HG03097 (cell line): ENCODE measurements around the gene STPG4.
"Not testable (repeated sequence)": the region's sequence is repeated elsewhere in the genome, so short reads cannot be mapped to it uniquely, and the experiment has no call there.

ENCODE experiments used
- ATAC-seq: cut with Tn5 transposase; IDR thresholded peaks from one replicate; pipeline ENCODE4 v1.9.1; 2021; ENCODE audit not compliant: unreplicated experiment, low FRiP score

Gene STPG4, protein sequence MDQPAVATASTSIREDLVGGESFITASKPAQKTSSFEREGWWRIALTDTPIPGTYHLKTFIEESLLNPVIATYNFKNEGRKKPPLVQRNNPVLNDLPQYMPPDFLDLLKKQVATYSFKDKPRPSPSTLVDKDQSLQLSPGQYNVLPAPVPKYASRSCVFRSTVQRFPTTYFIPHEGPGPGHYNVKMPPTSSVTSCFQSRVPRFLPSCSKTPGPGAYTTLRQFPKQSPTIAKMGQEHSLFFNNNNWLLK

GRCh38 chr2:47155091-47155876 lies at the start of gene STPG4:
Gene STPG4 (minus strand): TSS chr2:47155308. CDS start chr2:47155251, 57 bp downstream.
- no peak for ATAC-seq

- ATAC-seq = no peak
Measured at GRCh38 chr2:47204691-47205090, 49.6 kb upstream of the STPG4 start.

DNA sequence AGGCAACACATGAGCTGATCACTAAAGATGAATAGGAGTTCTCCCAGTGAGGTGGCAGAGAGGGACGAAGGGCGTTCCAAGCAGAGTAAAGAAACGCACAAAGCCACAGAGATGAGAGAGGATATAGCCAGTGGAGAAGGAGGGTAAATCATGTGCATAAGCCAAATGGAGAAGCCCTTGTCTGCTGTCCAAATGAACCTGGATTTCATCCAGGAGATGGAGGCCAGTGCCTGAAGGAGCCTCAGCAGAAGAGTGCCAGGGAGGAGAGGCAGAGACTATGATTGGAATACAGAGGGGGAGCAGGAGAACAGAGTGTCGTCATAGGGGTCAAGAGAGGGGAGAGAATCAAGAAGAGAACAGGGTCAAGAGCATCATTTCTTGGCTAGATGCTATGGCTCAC lies 48.9 kb upstream of the STPG4 start:
- no peak for ATAC-seq

DNA sequence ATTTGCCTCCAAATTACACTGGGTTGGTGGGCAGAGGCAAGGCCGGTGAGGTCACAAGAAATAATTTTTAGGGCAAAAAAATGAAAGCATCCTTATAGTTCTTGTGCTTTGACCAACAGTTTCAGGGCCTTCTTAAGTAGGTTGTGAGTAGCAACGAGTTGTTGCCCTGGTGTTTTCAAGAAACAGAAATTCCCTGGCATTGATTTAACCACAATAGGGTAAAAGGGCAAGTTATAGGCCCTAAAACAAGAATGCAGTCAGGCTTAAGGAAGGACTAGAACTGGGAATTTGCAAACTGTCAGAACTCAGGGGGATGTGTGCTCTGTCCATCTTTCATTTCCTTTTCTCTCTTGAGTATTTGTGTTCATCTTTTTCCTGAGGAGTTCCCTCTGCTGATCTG lies 46.1 kb upstream of the STPG4 start:
- ATAC-seq = no peak

GRCh38 chr2:47198985-47199451 lies 43.9 kb upstream of the STPG4 start:
- no peak for ATAC-seq

DNA sequence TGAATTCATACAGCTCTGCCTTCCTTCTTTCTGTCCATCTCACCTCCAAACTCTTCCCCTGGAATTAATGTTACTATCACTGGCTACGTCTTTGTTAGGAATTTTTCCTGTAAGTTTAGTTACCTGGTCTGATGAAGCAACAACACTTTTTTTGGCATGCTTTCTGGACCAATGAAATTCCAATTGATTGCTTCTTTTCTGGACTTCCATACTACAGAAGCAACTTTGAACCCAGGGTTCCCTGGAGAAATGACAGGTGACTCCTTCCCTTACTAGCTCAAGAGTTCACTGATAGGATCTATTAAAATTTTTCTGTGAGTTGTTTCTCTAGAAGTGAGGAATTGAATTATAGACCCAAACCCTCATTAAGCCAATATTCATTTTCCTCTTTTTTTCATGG lies 41.4 kb upstream of the STPG4 start:
- ATAC-seq = no peak

DNA sequence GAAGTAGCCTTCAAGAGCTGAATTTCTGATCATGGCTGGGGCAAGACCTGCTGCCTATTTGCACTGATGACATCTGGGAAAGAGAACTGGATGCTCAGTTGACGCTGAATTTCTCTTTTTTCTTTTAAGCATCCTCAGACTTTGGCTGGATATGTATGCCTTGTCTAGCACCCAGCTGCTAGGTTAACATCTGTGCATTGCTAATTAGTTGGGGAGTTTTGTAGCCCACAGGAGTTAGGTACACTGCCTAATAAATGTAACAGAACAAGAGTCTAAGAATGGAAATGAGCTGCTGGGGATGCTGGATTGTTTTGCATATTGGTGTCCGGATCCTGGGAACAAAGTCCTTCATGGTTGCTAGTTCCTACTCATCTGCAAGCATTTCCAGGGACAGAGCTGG lies 40.9 kb upstream of the STPG4 start:
- no peak for ATAC-seq

DNA sequence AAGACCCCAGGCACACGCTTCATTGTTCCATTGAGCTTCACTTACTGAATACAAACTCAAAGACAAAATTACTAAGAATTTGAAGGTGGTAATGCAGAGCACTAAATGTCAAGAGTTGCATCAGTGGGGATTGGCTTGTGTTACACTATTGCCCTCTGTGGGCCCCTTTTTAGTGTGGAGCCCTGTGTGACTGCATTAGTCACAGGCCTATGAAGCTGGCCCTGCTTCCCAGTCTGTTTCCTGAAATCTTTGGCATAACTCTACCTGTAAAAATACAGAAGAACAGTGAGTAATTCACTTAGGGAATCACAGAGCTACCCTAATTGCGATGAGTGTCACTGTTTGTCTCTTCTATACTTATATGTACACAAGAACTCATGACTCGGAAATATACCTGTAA lies 40.0 kb upstream of the STPG4 start:
- ATAC-seq = no peak

DNA sequence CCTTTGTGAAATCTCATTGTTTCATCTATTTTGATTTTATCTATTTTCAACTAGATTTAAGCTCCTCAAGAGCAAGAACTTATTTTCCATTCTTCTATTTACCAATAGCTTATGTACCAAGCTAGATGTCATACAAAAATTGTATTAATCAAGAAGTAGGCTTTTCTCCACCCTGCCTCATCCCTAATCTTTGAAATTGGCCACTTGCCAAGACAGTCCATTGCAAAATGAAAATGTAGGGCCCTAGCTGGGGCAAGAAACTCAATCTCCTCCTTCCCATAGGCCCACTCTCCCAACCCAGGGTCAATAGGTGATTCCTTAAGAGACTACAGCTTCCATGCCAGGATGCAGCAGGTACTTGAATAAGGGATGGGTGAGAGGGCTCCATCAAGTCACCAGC lies 39.3 kb upstream of the STPG4 start:
- ATAC-seq = no peak

DNA sequence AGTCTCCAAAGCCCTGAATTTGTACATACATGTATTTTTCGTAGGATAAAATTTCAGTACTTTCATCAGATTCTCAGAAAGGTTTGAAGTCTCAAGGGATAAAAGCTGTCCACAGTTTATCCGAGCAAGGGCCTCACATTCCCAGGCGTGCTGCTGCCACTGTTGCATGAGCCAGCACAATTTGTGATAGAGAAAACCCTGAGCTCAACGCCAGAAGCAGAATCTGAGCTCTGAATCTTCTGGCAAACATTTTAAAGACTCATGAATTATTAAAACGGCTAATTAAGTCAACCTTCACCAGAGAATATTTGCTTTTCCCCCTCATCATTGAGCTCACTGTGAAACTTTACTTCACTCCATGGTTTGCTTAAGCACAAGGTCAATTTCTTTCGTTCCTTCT lies 38.5 kb upstream of the STPG4 start:
- ATAC-seq = no peak

DNA sequence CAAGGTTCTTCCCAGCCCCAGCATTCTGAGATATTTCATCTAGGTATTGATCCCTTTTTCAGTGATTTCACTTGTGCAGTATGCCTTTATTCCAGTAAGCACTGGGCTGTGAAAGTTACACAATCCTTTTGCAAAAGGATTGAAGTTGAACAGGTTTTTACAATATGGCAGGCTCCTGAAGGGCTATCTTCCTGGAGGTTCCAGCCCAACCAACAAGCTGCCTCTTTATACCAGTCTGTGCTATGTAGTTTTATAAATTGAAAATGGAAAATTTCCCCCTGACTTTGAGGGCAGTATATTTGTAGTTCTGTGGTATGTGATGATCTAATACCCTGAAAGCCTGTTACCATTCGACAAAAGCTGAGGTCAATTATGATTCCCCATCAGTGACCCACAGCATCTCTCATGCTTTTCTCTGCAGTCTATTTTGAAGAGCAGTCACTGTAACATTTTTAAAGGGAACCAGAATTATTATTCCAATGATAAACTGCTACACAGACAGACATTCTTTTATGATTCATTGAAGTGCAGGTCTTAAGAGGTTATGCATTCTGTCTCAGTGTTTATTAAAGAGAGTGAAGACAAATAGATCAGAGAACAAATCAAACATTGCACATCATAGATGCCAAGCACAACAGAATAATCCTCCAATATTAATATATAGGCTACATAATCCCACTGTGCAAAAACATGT lies 35.2 kb upstream of the STPG4 start:
- ATAC-seq = no peak

DNA sequence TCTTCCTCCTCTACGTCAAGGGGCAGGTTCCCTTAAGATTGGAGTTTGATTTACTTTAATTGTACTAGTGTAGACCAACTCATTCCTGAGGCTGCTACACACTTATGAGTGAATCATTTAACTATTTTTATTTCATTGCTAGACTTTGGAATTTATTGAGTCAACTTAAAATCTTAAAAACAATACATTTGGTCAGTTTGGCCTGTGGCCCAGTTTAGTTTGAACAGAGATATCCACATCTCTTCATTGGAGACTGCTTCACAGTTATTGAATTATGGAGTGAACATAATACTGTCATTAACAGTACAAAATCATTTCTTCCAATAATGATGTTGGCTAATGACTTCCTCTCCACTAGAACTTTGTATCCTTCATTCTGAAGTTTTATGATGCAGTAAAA lies 34.5 kb upstream of the STPG4 start:
- no peak for ATAC-seq

DNA sequence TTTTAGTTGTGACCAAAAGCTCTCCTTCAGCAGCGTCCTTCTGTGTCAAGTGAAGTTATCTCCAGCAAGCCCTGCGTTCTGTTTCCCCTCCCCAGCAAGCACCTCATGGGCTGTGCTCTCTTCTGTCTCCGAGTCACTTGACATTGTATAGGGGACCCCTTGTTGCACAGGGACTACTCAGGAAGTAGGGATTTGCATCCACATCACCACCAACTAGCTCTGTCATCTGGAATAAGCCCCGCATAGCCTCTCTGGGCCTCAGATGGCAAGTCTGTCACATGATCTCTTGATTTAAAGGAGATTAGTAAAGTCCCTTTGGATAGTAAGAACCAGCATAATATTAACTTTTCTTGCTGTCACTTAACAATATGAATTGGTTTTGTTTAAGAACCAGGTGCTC lies 32.0 kb upstream of the STPG4 start:
- ATAC-seq = no peak

- ATAC-seq = no peak
Measured at GRCh38 chr2:47186351-47186750, 31.2 kb upstream of the STPG4 start.

DNA sequence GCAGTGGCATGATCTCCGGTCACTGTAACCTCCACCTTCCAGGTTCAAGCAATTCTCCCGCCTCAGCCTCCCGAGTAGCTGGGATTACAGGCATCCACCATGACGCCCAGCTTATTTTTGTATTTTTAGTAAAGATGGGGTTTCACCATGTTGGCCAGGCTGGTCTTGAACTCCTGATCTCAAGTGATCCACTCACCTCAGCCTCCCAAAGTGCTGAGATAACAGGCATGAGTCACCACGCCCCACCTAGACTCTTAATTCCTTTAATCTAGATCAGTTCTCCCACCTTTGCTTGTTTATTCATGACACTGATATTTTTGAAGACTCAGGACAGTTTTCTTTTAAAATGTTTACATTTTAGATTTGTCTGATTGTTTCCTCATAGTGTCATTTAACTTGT lies 30.0 kb upstream of the STPG4 start:
- not testable (repeated sequence) for ATAC-seq

GRCh38 chr2:47181176-47181575 lies 26.1 kb upstream of the STPG4 start:
- ATAC-seq = no peak

DNA sequence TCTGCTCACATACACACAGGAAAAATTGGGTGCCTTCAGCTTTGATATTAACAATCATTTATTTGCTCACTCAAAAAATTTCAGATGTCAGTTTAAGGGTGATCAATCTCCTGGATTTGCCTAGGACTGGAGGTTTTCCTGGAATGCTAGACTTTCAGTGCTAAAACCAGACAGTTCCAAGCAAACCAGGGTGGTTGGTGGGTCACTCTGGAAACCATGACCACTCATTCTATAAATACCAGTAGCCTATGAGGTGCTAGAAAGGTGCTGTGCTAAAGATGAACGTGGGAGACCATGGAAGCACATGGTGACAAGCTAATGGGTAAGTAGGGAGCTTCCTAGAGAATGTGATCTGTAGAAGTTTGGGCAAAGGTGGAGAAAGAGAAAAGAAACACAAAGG lies 25.4 kb upstream of the STPG4 start:
- ATAC-seq = no peak

DNA sequence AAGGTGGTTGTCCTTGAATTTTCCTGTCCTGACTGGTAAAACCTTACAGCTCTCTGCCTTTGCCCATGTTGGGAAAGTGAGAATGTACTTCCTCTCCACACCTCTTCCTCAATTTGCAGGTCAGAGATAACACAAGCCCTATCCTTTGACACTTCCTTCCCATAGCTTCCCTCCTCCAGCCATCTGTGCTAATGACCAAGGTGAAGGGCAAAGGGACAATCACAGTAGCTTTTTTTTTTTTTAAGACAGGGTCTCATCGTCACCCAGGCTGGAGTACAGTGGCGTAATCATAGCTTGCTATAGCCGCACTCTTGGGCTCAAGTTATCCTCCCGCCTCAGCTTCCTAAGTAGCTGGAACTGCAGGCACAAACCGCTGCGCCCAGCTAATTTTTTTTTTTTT lies 24.3 kb upstream of the STPG4 start:
- ATAC-seq = no peak

- no peak for ATAC-seq
Measured at GRCh38 chr2:47178341-47178740, 23.2 kb upstream of the STPG4 start.

DNA sequence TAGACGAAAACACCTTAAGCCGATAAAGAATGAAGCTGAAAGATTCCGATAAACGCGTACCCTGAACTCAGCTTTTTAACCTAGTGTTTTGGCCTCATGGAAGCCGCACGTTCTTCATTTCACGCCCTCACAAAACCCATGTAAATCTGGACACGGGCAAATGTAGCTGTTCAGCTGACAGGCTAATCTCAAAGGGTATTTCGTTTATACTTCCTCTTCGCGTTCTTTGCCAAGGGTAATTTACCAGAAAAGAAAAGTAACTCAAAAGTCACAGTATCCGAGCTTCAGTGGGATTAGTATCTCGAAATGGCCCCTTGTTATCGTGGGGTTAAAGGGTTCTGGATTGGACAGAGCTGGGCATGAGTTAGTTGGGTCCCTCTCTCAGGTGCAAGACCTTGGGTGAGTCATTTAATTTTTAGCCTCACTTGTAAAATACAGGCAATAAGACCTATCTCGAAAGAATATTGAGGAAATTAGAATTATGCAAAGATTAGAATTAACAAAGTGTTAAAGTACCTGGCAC lies 22.0 kb upstream of the STPG4 start:
- no peak for ATAC-seq

DNA sequence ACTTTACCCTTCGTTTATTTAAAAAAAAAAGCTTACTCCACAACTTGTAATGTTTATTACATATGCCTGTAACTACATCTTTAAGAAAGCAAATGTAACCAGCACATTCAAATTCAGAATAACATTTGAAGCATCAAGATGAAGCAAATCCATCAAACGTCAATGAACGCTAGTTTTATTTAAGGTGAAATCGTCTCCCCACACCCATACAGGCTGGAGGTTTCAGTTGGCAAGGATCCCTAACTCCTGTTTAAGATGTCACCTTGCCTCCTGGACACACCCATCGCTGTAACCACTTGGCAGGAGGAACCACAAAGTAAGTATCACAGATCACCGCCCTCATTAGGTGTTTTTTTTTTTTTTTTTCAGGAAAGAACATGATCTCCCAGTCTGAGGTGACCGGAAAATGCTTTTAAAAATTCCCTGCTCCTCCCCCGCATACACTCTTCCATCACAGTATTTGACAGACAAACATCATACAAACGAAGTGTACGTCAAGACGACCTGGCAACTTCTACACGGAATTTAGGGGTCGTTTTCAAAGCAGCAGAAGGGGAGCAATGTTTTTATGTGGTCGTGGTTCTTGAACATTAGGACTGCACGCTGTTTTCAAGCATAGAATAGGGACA lies 19.7 kb upstream of the STPG4 start:
- ATAC-seq = no peak
